ENCODE data around the gene PIEZO2. TPM values are rescaled to one million over a fixed set of nuclear protein-coding genes. Genes with fewer than 3 reads are reported as not detected.

The PIEZO2 gene
- total RNA-seq, 3 donors from 2014 or later = 1.9 to 26.2 (median 11.4) TPM

- TF ChIP-seq CTCF (IDR thresholded peaks at IDR 0.05) (no peak), POLR2AphosphoS5 (IDR thresholded peaks at IDR 0.05) (no peak), POLR2A (IDR thresholded peaks at IDR 0.05) (no peak)
- Histone ChIP-seq H3K4me3 (no peak overlapping the region), H3K27ac (no peak overlapping the region), H3K4me1 (no peaks in the 10 kb centered on the region), H3K27me3 (no peaks in the 10 kb centered on the region), H3K36me3 (no peaks in the 10 kb centered on the region), H3K9me3 (peaks cover 6 to 10% of the 10 kb centered on the region in 2 donors)
- intact Hi-C loops (cut with DNase I; ENCODE audit: low total_unique reads) = no loop called here
- no peak for DNase-seq (ENCODE audit: low spot score in 2 of 2)
Measured at GRCh38 chr18:10860928-10861327, 288.4 kb downstream of the PIEZO2 start.

DNA sequence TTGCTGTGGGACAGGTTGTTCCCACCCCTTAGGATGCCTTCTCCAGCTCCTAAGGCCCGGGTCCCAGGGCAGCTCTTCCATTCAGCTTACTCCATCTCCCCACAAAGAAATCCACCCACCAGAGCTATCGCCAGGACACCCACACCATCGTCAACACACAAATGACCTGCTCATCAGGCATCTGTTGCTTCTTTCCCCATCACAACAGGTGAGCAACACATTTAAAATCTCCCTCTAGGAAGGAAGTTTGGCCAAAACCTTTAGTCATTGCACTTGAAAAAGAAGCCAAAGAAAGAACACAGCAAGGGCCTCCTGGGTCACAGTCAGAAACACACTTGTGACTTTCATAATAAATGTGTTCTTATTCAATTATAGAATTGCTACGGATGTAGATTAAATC lies 289.0 kb downstream of the PIEZO2 start:
- TF ChIP-seq POLR2AphosphoS5 (IDR thresholded peaks at IDR 0.05) = no peak
- TF ChIP-seq POLR2A (IDR thresholded peaks at IDR 0.05) = no peak
- TF ChIP-seq CTCF (IDR thresholded peaks at IDR 0.05) = no peak
- Histone ChIP-seq H3K4me3 (no peak overlapping the region), H3K36me3 (no peaks in the 10 kb centered on the region), H3K9me3 (peaks cover 6 to 10% of the 10 kb centered on the region in 2 donors), H3K27me3 (no peaks in the 10 kb centered on the region), H3K27ac (no peak overlapping the region), H3K4me1 (no peaks in the 10 kb centered on the region)
- intact Hi-C loops (cut with DNase I; ENCODE audit: low total_unique reads) = no loop called here
- DNase-seq (ENCODE audit: low spot score in 2 of 2) = no peak

DNA sequence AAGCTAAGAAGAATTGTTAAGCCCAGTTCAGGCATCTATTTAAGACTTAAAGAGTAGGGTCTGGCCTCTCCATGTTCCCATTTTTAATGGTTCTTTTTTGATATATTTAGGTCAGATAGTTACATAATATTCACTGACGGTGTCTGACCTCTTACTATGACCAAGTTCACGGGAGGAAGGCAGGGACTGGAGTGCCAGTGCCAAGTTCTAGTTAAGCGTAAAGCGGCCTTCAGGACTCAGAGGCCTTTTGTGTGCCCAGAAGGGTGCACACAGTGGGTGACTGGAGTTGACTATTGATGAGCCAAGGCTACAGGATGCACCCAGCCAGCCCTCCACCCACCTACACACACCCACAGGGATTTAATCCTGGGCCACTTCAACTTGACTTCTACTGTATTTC lies 290.9 kb downstream of the PIEZO2 start:
- intact Hi-C loops (cut with DNase I; ENCODE audit: low total_unique reads) = no loop called here
- DNase-seq (ENCODE audit: low spot score in 2 of 2) = no peak

GRCh38 chr18:10856132-10856531 lies 293.2 kb downstream of the PIEZO2 start:
- no peaks in the 10 kb centered on the region for H3K4me1 ChIP-seq
- no peaks in the 10 kb centered on the region for H3K27me3 ChIP-seq
- no peak for DNase-seq (ENCODE audit: low spot score in 2 of 2)
- intact Hi-C loops (cut with DNase I; ENCODE audit: low total_unique reads) = no loop called here
- H3K36me3 ChIP-seq = no peaks in the 10 kb centered on the region
- no peaks in the 10 kb centered on the region for H3K9me3 ChIP-seq
- TF ChIP-seq CTCF (IDR thresholded peaks at IDR 0.05) = no peak
- no peak for TF ChIP-seq POLR2A (IDR thresholded peaks at IDR 0.05)
- no peak for TF ChIP-seq POLR2AphosphoS5 (IDR thresholded peaks at IDR 0.05)
- no peak overlapping the region for H3K4me3 ChIP-seq
- no peak overlapping the region for H3K27ac ChIP-seq

More for the DNA sequence above, 290.9 kb downstream of the PIEZO2 start:
- H3K4me1 ChIP-seq = no peaks in the 10 kb centered on the region
- H3K4me3 ChIP-seq = no peak overlapping the region
- no peaks in the 10 kb centered on the region for H3K9me3 ChIP-seq
- H3K27me3 ChIP-seq = no peaks in the 10 kb centered on the region
- TF ChIP-seq POLR2A (IDR thresholded peaks at IDR 0.05) (no peak), CTCF (IDR thresholded peaks at IDR 0.05) (no peak), POLR2AphosphoS5 (IDR thresholded peaks at IDR 0.05) (no peak)
- H3K36me3 ChIP-seq = no peaks in the 10 kb centered on the region
- H3K27ac ChIP-seq = no peak overlapping the region

DNA sequence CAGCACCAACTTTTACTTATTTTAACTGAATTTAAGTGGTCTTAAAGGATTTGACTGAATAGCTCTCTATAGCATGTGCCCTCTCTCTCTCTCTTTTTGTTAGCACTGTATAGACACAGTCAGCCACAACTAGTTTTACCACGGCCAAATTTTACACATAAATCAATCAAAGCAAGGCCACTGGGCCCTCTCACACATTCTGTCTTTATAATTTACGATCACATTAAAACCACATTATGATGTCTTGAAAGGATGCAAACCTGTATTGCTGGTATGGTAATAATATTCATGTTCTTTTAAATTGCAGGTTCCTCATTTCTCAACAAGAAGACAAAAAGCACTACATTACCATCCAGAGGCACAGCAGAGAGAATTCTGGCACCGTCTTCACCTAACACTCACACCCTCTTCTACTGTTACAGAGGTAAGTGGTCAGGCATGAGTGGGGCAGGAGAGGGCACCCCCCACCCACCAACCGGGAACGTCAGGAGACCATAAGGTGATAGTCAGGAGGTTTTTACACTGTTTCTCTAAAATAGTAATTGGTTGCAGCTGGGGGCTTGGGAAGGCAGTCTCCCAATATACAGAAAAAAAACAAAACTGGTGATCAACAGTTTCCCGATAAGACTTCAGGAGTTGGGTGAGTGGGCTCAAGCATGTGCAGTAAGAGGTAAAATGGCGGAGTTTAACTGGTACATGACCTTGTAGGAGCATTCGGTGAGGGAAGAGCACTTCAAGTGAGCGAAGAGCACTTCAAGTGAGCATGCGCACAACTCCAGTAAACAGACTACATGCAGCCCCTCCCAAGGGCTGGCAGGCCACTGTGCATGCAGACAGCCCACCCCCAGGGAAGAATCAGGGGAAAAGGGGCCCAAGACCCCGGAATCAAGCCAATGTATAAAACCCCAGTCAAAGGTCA lies 296.7 kb downstream of the PIEZO2 start:
- H3K4me3 ChIP-seq = no peak overlapping the region
- intact Hi-C loops (cut with DNase I; ENCODE audit: low total_unique reads) = no loop called here
- H3K27ac ChIP-seq = no peak overlapping the region
- no peaks in the 10 kb centered on the region for H3K36me3 ChIP-seq
- no peak for DNase-seq (ENCODE audit: low spot score in 2 of 2)
- H3K4me1 ChIP-seq = no peaks in the 10 kb centered on the region
- no peaks in the 10 kb centered on the region for H3K27me3 ChIP-seq
- H3K9me3 ChIP-seq = no peaks in the 10 kb centered on the region
- TF ChIP-seq POLR2A (IDR thresholded peaks at IDR 0.05) (no peak), CTCF (IDR thresholded peaks at IDR 0.05) (no peak), POLR2AphosphoS5 (IDR thresholded peaks at IDR 0.05) (no peak)

Measured in breast epithelium (tissue), 4 donors.